Colonic mucosa (tissue), 4 donors: ENCODE measurements around the gene EHD2. TPM values are rescaled to one million over a fixed set of nuclear protein-coding genes. Genes with fewer than 3 reads are reported as not detected.

Experiments
- DNase-seq: peaks from one replicate; pipeline ENCODE4 v3.0.0-alpha.2; 2020
- H3K27ac ChIP-seq: fragments of 200-600 bp; one replicate; pipeline ENCODE4 v1.8.0; 2021
- H3K27me3 ChIP-seq: fragments of 200-600 bp; one replicate; pipeline ENCODE4 v1.8.0; 2021
- H3K36me3 ChIP-seq: fragments of 200-600 bp; one replicate; pipeline ENCODE4 v1.8.0; 2021
- H3K4me1 ChIP-seq: fragments of 200-600 bp; one replicate; pipeline ENCODE4 v1.8.0; 2021; ENCODE audit warnings: mild to moderate bottlenecking
- H3K4me3 ChIP-seq: fragments of 200-600 bp; one replicate; pipeline ENCODE4 v1.8.0; 2021
- H3K9ac ChIP-seq, 2 donors: one replicate each; pipeline ENCODE4 v1.7.0; 2013; ENCODE audit warnings: control low read depth in 2 of 2, low read depth in 2 of 2, low read length in 2 of 2
- H3K9me3 ChIP-seq: fragments of 200-600 bp; one replicate; pipeline ENCODE4 v1.8.0; 2021
- CTCF ChIP-seq: fragments of 200-600 bp; IDR thresholded peaks from one replicate; pipeline ENCODE4 v1.8.0; 2022; ENCODE audit warnings: antibody characterized with exemption, mild to moderate bottlenecking
- intact Hi-C: fragments of 100-400 bp; cut with DNase I; formaldehyde crosslinking; loops from one replicate; pipeline ENCODE4 v1.14.1; 2022
- total RNA-seq, 2 donors: library from RNA; stranded (reverse); fragmentation: NEBNext Ultra II Directional in 1 of 2; extraction: Animal tissue kit (Norgen Biotek cat#: 25700) in 1 of 2; gene quantifications; one replicate each; pipeline ENCODE4 v1.2.1, GENCODE V29; 2021
- donor health status: healthy.
- donor health status: DM: no; HTN: no; CAD: no.
- donor health status: DM: no; HTN: no; CAD: no.

Gene EHD2
- total RNA-seq, 2 donors from 2014 or later = 10.9 to 33.7 TPM

DNA sequence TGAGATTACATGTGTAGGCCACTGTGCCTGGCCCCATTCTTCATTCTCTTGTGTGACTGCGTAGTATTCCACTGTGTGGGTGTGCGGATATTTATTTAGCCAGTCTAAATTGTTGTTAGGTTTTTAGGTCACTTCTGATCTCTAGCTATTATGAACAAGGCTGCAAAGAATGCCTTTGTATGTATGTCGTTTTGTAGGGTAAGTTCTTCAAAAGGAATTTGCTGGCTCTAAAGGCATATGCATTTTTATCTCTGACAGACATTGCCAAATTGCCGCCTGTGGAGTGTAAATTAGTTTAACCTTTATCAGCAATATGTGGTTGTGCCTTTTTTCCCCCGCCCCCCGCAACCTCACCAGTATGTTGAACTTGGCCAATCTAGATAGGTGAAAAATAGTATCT lies 30.3 kb upstream of the EHD2 start:
- no peaks in the 10 kb centered on the region for H3K4me1 ChIP-seq
- intact Hi-C loops = no loop called here
- no peak for TF ChIP-seq CTCF
- no peaks in the 10 kb centered on the region for H3K27me3 ChIP-seq
- no peak overlapping the region for H3K9ac ChIP-seq
- no peak overlapping the region for H3K27ac ChIP-seq
- H3K9me3 ChIP-seq = no peaks in the 10 kb centered on the region
- no peak for DNase-seq
- peaks cover 8% of the 10 kb centered on the region for H3K36me3 ChIP-seq
- no peak overlapping the region for H3K4me3 ChIP-seq

DNA sequence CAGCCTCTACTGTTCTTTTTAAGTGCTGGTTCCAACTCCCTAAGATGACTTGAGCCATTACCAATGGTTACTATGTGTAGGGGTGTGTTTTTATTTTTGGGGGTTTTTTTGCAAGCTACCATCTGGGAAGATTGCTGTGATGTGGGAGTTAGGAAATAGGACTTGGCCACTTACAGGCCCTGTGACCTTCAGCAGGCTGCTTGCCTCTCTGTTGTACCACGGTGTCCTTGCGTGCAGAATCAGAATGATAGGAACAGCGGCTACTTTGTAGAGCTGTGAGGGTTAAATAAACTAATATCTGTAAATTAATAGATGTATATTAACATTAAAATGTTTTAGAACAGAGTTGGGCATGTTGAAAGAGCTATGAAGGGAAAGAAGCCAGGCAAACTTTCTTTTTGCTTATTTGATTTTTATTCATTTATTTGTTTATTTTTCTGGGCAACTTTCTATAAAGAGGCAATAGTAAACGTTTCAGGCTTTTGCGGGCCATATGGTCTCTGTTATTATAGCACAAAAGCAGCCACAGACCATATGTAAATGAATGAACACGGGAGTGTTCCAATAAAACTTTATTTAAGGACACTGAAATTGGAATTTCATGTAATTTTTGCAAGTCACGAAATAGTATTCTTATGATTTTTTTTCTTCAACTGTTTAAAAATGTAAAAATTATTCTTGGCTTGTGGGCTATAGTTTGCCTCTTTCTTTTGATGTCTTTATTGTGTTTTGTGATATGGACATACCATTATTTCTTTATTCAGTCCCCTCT lies 26.4 kb upstream of the EHD2 start:
- DNase-seq = no peak
- no peak for TF ChIP-seq CTCF
- no peaks in the 10 kb centered on the region for H3K36me3 ChIP-seq
- no peaks in the 10 kb centered on the region for H3K27me3 ChIP-seq
- no peaks in the 10 kb centered on the region for H3K4me1 ChIP-seq
- no peak overlapping the region for H3K4me3 ChIP-seq
- no peak overlapping the region for H3K27ac ChIP-seq
- H3K9ac ChIP-seq = no peak overlapping the region
- intact Hi-C loops = no loop called here
- H3K9me3 ChIP-seq = no peaks in the 10 kb centered on the region

- TF ChIP-seq CTCF = no peak
- Histone ChIP-seq H3K36me3 (no peaks in the 10 kb centered on the region), H3K9ac (no peak overlapping the region), H3K27me3 (no peaks in the 10 kb centered on the region), H3K4me1 (no peaks in the 10 kb centered on the region), H3K4me3 (no peak overlapping the region), H3K27ac (no peak overlapping the region), H3K9me3 (no peaks in the 10 kb centered on the region)
- DNase-seq = no peak
- intact Hi-C loops = no loop called here
Measured at GRCh38 chr19:47687906-47688305, 25.3 kb upstream of the EHD2 start.

GRCh38 chr19:47691090-47691489 lies 22.1 kb upstream of the EHD2 start:
- no peaks in the 10 kb centered on the region for H3K4me1 ChIP-seq
- H3K27me3 ChIP-seq = no peaks in the 10 kb centered on the region
- no peaks in the 10 kb centered on the region for H3K9me3 ChIP-seq
- no peak for DNase-seq
- TF ChIP-seq CTCF = no peak
- H3K27ac ChIP-seq = no peak overlapping the region
- no peak overlapping the region for H3K9ac ChIP-seq
- H3K36me3 ChIP-seq = no peaks in the 10 kb centered on the region
- no peak overlapping the region for H3K4me3 ChIP-seq
- intact Hi-C loops = loop anchor here (10.0 kb wide), 1 partner anchor 176 kb away; the partner anchor contains the start of gene NAPA

DNA sequence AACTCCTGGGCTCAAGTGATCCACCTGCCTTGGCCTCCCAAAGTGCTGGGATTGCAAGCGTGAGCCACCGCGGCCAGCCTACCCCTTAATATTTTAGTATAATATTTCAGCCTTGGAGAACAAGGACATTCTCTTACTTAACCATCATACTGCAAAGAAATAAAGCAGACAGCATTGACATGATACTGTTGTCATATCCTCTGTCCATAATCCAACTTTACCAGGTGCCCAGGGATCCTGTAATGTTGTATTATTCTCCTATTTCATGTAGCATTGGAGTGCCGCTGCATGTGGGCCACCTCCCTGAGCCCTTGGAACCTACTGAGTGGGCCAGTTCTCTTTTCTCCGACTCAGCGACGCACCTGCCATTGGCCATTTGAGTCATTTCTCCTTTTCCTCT lies 21.4 kb upstream of the EHD2 start:
- Histone ChIP-seq H3K36me3 (no peaks in the 10 kb centered on the region), H3K4me3 (no peak overlapping the region), H3K27ac (no peak overlapping the region), H3K9ac (no peak overlapping the region), H3K9me3 (no peaks in the 10 kb centered on the region), H3K4me1 (no peaks in the 10 kb centered on the region), H3K27me3 (no peaks in the 10 kb centered on the region)
- no peak for DNase-seq
- no peak for TF ChIP-seq CTCF
- intact Hi-C loops = loop anchor here (10.0 kb wide), 1 partner anchor 177 kb away; the partner anchor contains the start of gene NAPA
